A673 (cell line): ENCODE data around the gene TBCE. TPM values are rescaled to one million over a fixed set of nuclear protein-coding genes. Genes with fewer than 3 reads are reported as not detected.

ENCODE experiments used
- BruUV-seq: library from RNA; stranded (reverse); fragments of 400-500 nt; replicated peaks from 2 replicates; lab custom pipeline; 2021; lab: Mats Ljungman, UMichigan
- CTCF ChIA-PET: fragments of 300-600 bp; sonication (Branson Sonifier 250); formaldehyde crosslinking; loops from one replicate; lab custom pipeline; 2022; ENCODE audit warnings: antibody characterized with exemption; lab: Charles Lee
- POLR2A ChIA-PET: fragments of 300-600 bp; sonication (Branson Sonifier 250); formaldehyde crosslinking; loops from one replicate; lab custom pipeline; 2022; ENCODE audit warnings: antibody characterized with exemption; ENCODE audit not compliant: low non-redundant PET; lab: Charles Lee
- DNase-seq: peaks from one replicate; pipeline ENCODE4 v3.0.0-alpha.2; 2015; ENCODE audit warnings: low spot score
- H3K27ac ChIP-seq: fragments of 200-600 bp; sonication (generic); 2 replicates; pipeline ENCODE4 v1.5.1; 2016; ENCODE audit warnings: mixed run types, low read depth, mild to moderate bottlenecking, mixed read lengths, antibody characterized with exemption, low read length; ENCODE audit not compliant: poor library complexity, severe bottlenecking
- H3K27me3 ChIP-seq: fragments of 200-600 bp; sonication (generic); replicated peaks from 2 replicates; pipeline ENCODE4 v1.6.1; 2017; ENCODE audit warnings: mixed run types, low read depth, mild to moderate bottlenecking, mixed read lengths, antibody characterized with exemption, low read length; ENCODE audit not compliant: insufficient read depth, poor library complexity
- H3K36me3 ChIP-seq: fragments of 200-600 bp; sonication (generic); 2 replicates; pipeline ENCODE4 v1.6.1; 2016; ENCODE audit warnings: mixed run types, mild to moderate bottlenecking, mixed read lengths, antibody characterized with exemption, low read length; ENCODE audit not compliant: insufficient read depth, poor library complexity, severe bottlenecking
- H3K4me1 ChIP-seq: fragments of 200-600 bp; sonication (generic); 2 replicates; pipeline ENCODE4 v1.6.1; 2017; ENCODE audit warnings: mixed run types, mild to moderate bottlenecking, mixed read lengths, antibody characterized with exemption, low read length; ENCODE audit not compliant: insufficient read depth, poor library complexity, severe bottlenecking
- H3K4me3 ChIP-seq: fragments of 200-600 bp; sonication (generic); 2 replicates; pipeline ENCODE4 v1.5.1; 2016; ENCODE audit warnings: low read depth, mixed run types, mild to moderate bottlenecking, mixed read lengths, low read length; ENCODE audit not compliant: poor library complexity, severe bottlenecking
- H3K9me3 ChIP-seq: fragments of 200-600 bp; sonication (generic); 2 replicates; pipeline ENCODE4 v1.6.1; 2016; ENCODE audit warnings: mixed run types, low read depth, mild to moderate bottlenecking, mixed read lengths, antibody characterized with exemption, low read length; ENCODE audit not compliant: poor library complexity, severe bottlenecking
- EZH2 ChIP-seq: fragments of 200-600 bp; sonication (generic); IDR thresholded peaks from 2 replicates; pipeline ENCODE4 v1.6.1; 2017; ENCODE audit warnings: borderline replicate concordance, low read depth, mild to moderate bottlenecking, mixed read lengths, antibody characterized with exemption, low read length; ENCODE audit not compliant: poor library complexity, severe bottlenecking
- intact Hi-C: fragments of 100-400 bp; cut with micrococcal nuclease; formaldehyde crosslinking; loops from one replicate; pipeline ENCODE4 v1.10.0; 2022; ENCODE audit not compliant: unreplicated experiment
- total RNA-seq: library from RNA; stranded (reverse); gene quantifications from 2 replicates; pipeline ENCODE4 v1.2.3, GENCODE V29; 2021
- TF ChIP-seq, protein P1 (sequence below): fragments of 300-800, 200-600 bp; sonication (generic); conservative IDR thresholded peaks from 2 replicates; pipeline ENCODE4 v1.5.1; 2017; ENCODE audit warnings: low read depth, mild to moderate bottlenecking, antibody characterized with exemption, low read length, moderate library complexity, mixed read lengths

TBCE gene
- total RNA-seq, 1 experiment from 2014 or later: 26.3 TPM

DNA sequence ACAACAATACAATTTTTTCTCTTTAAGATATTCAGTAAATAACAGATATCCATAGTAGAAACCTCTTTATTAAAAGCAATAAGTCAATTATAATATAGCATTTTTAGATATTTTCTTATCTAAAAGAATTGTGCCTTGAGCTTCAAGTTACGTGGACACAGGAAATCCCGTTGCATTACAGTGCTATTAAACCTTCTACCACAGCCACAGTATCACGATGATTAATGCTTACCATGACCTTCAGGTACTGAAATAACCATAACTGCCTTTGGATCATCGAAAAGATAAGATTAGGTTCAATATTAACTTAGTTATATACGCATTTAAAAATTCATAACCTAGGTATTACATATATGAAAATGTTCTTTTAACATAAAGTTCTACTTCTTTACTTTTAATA lies 119.1 kb downstream of the TBCE start:
- ChIA-PET POLR2A (no interaction called here), CTCF (no interaction called here)
- Histone ChIP-seq H3K4me1 (no peaks in the 10 kb centered on the region), H3K27ac (no peak overlapping the region), H3K4me3 (no peak overlapping the region), H3K27me3 (no peaks in the 10 kb centered on the region), H3K9me3 (no peaks in the 10 kb centered on the region), H3K36me3 (peaks cover 13% of the 10 kb centered on the region)
- no peak for DNase-seq
- intact Hi-C loops: no loop called here
- BruUV-seq: no TSS peak
- no peak for TF ChIP-seq EZH2
- TF ChIP-seq, protein P1, sequence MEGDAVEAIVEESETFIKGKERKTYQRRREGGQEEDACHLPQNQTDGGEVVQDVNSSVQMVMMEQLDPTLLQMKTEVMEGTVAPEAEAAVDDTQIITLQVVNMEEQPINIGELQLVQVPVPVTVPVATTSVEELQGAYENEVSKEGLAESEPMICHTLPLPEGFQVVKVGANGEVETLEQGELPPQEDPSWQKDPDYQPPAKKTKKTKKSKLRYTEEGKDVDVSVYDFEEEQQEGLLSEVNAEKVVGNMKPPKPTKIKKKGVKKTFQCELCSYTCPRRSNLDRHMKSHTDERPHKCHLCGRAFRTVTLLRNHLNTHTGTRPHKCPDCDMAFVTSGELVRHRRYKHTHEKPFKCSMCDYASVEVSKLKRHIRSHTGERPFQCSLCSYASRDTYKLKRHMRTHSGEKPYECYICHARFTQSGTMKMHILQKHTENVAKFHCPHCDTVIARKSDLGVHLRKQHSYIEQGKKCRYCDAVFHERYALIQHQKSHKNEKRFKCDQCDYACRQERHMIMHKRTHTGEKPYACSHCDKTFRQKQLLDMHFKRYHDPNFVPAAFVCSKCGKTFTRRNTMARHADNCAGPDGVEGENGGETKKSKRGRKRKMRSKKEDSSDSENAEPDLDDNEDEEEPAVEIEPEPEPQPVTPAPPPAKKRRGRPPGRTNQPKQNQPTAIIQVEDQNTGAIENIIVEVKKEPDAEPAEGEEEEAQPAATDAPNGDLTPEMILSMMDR: no peak

DNA sequence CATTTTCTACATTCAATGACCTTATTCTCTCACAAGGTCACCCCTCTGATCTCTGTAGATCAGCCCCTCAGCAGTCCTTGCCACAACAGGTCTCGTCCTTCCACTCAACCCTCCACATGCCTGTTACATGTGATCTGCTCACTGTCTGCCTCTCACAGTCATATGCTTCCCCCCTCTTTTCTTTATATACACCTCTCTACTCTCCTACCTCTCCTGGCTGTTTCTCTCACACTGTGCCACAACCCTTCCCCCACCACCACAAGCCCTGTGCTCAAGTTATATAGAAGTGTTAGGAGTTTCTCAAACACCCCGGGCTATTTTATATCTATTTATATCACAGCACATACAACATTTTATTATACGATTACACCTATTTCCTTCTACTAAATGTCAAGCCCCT lies 124.4 kb downstream of the TBCE start:
- ChIA-PET POLR2A (no interaction called here), CTCF (no interaction called here)
- peaks cover 17% of the 10 kb centered on the region for H3K36me3 ChIP-seq
- intact Hi-C loops: no loop called here
- no peak overlapping the region for H3K27ac ChIP-seq
- DNase-seq: no peak
- BruUV-seq: no TSS peak
- H3K27me3 ChIP-seq: no peaks in the 10 kb centered on the region
- no peaks in the 10 kb centered on the region for H3K9me3 ChIP-seq
- TF ChIP-seq, protein P1: no peak
- TF ChIP-seq EZH2: no peak
- H3K4me1 ChIP-seq: no peaks in the 10 kb centered on the region
- no peak overlapping the region for H3K4me3 ChIP-seq

DNA sequence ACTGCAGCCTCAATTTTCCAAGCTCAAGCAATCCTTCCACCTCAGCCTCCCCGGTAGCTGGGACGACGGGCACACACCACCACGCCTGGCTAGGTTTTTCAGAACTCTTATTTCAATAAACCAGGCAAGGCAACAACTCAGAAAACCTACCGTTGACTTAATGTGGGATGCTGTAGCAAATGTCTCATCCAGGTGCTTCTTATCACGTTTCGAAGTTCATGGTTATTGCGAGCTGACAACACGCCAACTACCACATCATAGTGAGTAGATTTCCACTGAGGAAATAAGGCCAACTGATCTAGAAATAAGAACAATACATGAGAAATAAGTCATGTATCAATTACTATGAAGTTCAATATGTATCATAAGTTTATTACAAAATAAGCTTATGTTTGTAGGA lies 127.3 kb downstream of the TBCE start:
- no TSS peak for BruUV-seq
- no peak for TF ChIP-seq EZH2
- TF ChIP-seq, protein P1: no peak
- intact Hi-C loops: no loop called here
- Histone ChIP-seq H3K9me3 (no peaks in the 10 kb centered on the region), H3K4me3 (no peak overlapping the region), H3K4me1 (no peaks in the 10 kb centered on the region), H3K27me3 (no peaks in the 10 kb centered on the region), H3K36me3 (peaks cover 17% of the 10 kb centered on the region), H3K27ac (no peak overlapping the region)
- no peak for DNase-seq
- ChIA-PET CTCF (no interaction called here), POLR2A (no interaction called here)
